Sigmoid colon (tissue), 7 donors: ENCODE data around the gene PACS1. TPM values are rescaled to one million over a fixed set of nuclear protein-coding genes. Genes with fewer than 3 reads are reported as not detected.
A peak's percentile ranks its signal among the peaks of the same experiment; 100 is the strongest.

Experiments used
- DNase-seq: peaks from one replicate; pipeline ENCODE4 v3.0.0-alpha.2; 2019
- H3K27ac ChIP-seq, 4 donors: fragments of 200-600 bp; sonication (generic); one replicate each; pipeline ENCODE4 v1.5.1; 2016 to 2019; ENCODE audit warnings: mild to moderate bottlenecking in 1 of 4
- H3K27me3 ChIP-seq, 3 donors: fragments of 200-600 bp; sonication (generic); one replicate each; pipeline ENCODE4 v1.5.1; 2019; ENCODE audit warnings: mild to moderate bottlenecking in 1 of 3
- H3K36me3 ChIP-seq, 4 donors: fragments of 200-600 bp; sonication (generic); one replicate each; pipeline ENCODE4 v1.5.1; 2016 to 2019
- H3K4me1 ChIP-seq, 4 donors: fragments of 200-600 bp; sonication (generic); one replicate each; pipeline ENCODE4 v1.5.1; 2017 to 2019
- H3K4me3 ChIP-seq, 4 donors: fragments of 200-600 bp; sonication (generic); one replicate each; pipeline ENCODE4 v1.5.1; 2017 to 2019; ENCODE audit warnings: mild to moderate bottlenecking in 2 of 4, moderate library complexity in 1 of 4
- H3K9me3 ChIP-seq, 4 donors: fragments of 200-600 bp in 3 of 4; sonication (generic) in 3 of 4; one replicate each; pipeline versions ENCODE4 v1.5.1 to v1.6.1; 2013 to 2019
- EP300 ChIP-seq, 4 donors: sonication (generic); formaldehyde crosslinking; IDR thresholded peaks; one replicate each; pipeline ENCODE4 v1.6.1; 2017; ENCODE audit warnings: antibody characterized with exemption in 4 of 4
- POLR2A ChIP-seq, 2 donors: fragments of 450-650 bp; IDR thresholded peaks; one replicate each; pipeline ENCODE4 v1.6.1; 2016; ENCODE audit warnings: antibody characterized with exemption in 2 of 2, mild to moderate bottlenecking in 2 of 2, moderate library complexity in 2 of 2
- POLR2AphosphoS5 ChIP-seq, 4 donors: sonication (generic); formaldehyde crosslinking; IDR thresholded peaks; one replicate each; pipeline ENCODE4 v1.6.1; 2017; ENCODE audit warnings: antibody characterized with exemption in 4 of 4
- WGBS, 2 donors: extraction: QIAGEN DNeasy Blood & Tissue Kit; methylation state at CpG; one replicate each; pipeline ENCODE4 v1.1.7; 2013; 5-methylcytosine and 5-hydroxymethylcytosine counted together
- intact Hi-C: fragments of 100-400 bp; cut with DNase I; formaldehyde crosslinking; loops from one replicate; pipeline ENCODE4 v1.15.1; 2023
- polyA plus RNA-seq, 3 donors: library from polyadenylated mRNA; stranded (reverse); fragments of 200-250 nt; gene quantifications; one replicate each; pipeline ENCODE4 v1.2.3, GENCODE V29; 2013
- total RNA-seq, 4 donors: library from RNA; depleted of rRNA; stranded (reverse); fragments of >200 nt; gene quantifications; one replicate each; pipeline ENCODE4 v1.1.0, GENCODE V29; 2016
- TF ChIP-seq, protein P1 (sequence below), 4 experiments: fragments of 450-650 bp in 3 of 4; fragments of 200-600 bp in 1 of 4; IDR thresholded peaks; one replicate each; pipeline ENCODE4 v1.5.1; 2016 to 2019; ENCODE audit warnings: antibody characterized with exemption in 4 of 4, mild to moderate bottlenecking in 3 of 4, moderate library complexity in 2 of 4
- donor health status: healthy with polysubstance abuse.
- donor health status: Bipolar disorder and iron deficiency.
- donor health status: healthy.

Gene PACS1
- total and polyA plus RNA-seq, 7 donors = 2.1 to 75.9 (median 22.8) TPM

DNA sequence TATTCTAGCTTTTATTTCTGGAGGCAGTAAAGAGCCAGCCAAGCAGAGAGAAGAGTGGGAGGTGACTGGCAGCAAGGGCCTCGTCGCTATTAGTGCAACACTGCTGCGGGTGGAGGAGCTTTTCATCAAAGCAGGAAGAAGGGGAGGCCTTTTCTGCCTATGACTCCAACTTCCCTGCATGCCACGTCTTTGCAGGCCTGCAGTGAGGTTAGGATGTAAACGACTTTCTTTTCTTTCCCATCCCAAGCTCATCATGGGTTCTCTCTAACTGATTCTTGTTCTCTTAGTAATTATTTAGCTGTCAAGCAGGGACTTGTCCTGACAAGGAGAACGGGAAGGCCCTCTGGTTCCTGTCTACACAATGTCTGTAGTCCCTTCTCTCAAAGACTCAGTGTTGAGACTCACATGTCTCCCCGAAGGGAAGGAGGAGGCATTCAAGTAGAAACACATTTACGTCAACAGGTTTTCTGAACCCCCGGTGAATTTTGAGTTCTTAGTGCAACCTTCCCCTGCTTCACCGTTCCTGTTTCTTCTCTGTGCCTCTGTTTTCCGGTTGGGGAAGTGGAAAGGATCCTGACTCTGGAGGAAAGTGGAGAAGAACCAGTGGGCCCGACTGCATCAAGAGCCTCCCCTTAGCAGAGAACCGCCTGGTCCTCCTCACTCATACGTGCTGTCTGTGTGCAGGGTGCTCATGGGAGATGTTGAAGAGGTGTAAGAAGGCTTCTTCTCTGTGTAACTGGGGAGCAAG, 56.9 kb downstream of the PACS1 start:
- H3K4me1 ChIP-seq = peaks cover 0 to 27% (median 11%) of the 10 kb centered on the region in 4 donors
- intact Hi-C loops = no loop called here
- H3K4me3 ChIP-seq = no peak overlapping the region
- no peaks in the 10 kb centered on the region for H3K9me3 ChIP-seq
- TF ChIP-seq, protein P1, sequence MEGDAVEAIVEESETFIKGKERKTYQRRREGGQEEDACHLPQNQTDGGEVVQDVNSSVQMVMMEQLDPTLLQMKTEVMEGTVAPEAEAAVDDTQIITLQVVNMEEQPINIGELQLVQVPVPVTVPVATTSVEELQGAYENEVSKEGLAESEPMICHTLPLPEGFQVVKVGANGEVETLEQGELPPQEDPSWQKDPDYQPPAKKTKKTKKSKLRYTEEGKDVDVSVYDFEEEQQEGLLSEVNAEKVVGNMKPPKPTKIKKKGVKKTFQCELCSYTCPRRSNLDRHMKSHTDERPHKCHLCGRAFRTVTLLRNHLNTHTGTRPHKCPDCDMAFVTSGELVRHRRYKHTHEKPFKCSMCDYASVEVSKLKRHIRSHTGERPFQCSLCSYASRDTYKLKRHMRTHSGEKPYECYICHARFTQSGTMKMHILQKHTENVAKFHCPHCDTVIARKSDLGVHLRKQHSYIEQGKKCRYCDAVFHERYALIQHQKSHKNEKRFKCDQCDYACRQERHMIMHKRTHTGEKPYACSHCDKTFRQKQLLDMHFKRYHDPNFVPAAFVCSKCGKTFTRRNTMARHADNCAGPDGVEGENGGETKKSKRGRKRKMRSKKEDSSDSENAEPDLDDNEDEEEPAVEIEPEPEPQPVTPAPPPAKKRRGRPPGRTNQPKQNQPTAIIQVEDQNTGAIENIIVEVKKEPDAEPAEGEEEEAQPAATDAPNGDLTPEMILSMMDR (IDR thresholded peaks at IDR 0.05) = no peak
- TF ChIP-seq POLR2AphosphoS5 (IDR thresholded peaks at IDR 0.05) = peak in 1 of 4 donors; percentile 27
- 42 to 76% methylated on average over 14 of the region's 14 CpGs for WGBS, 2 donors
- no peaks in the 10 kb centered on the region for H3K36me3 ChIP-seq
- no peaks in the 10 kb centered on the region for H3K27me3 ChIP-seq
- DNase-seq = peak; percentile 72
- peak overlapping the region in 3 of 4 donors; percentile 50 to 63 (median 54) for H3K27ac ChIP-seq

DNA sequence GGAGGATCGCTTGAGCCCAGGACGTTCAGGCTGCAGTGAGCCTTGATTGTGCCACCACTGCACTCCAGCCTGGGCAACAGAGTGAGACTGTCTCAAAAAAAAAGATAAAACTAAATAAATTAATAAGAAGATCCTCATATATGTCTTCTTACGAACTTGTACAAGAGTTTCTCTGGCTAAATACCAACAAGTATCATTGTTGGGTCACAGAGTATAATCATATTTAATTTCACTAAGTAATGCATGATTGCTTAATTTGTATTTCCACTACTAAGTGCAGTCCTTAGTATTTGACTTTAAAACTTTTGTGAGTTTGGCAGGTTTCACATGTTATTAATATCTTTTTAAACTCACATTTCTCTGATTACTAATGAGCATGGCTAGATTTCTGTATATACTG, 60.9 kb downstream of the PACS1 start:
- no peaks in the 10 kb centered on the region for H3K36me3 ChIP-seq
- intact Hi-C loops = no loop called here
- H3K9me3 ChIP-seq = no peaks in the 10 kb centered on the region
- no peaks in the 10 kb centered on the region for H3K27me3 ChIP-seq
- H3K4me1 ChIP-seq = peaks cover 0 to 17% (median 11%) of the 10 kb centered on the region in 4 donors
- TF ChIP-seq POLR2A (IDR thresholded peaks at IDR 0.05) = no peak
- TF ChIP-seq, protein P1 (IDR thresholded peaks at IDR 0.05) = no peak
- no peak for TF ChIP-seq POLR2AphosphoS5 (IDR thresholded peaks at IDR 0.05)
- WGBS, 2 donors = 76 to 78% methylated on average over 3 of the region's 3 CpGs
- H3K4me3 ChIP-seq = no peak overlapping the region
- H3K27ac ChIP-seq = no peak overlapping the region
- DNase-seq = no peak

DNA sequence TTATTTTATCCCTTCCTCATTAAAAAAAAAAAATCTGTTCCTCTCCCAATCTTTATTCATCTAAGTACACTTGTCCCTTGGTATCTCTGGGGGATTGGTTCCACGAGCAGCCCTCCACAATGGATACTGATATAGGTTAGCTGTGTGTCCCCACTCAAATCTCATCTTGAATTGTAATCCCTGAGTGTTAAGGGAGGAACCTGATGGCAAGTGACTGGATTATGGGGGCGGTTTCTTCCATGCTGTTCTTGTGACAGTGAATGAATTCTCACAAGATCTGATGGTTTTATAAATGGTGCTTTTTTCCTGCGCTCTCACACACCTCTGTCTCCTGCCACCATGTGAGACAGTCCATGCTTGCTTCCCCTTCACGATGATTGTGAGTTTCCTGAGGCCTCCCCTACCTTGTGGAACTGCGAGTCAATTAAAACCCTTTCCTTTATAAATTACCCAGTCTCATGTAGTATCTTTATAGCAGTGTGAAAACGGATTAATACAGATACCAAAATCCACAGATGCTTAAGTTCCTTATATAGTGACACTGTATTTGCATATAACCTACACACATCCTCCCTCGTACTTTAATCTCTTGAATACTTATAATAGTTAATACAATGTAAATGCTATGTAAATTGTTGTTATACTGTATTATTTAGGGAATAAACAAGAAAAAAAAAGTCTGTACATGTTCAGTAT, 62.0 kb downstream of the PACS1 start:
- H3K9me3 ChIP-seq = no peaks in the 10 kb centered on the region
- intact Hi-C loops = no loop called here
- WGBS, 2 donors = 66 to 90% methylated on average over 7 of the region's 7 CpGs
- no peak overlapping the region for H3K4me3 ChIP-seq
- H3K4me1 ChIP-seq = peaks cover 0 to 7% (median 2%) of the 10 kb centered on the region in 4 donors
- TF ChIP-seq POLR2AphosphoS5 (IDR thresholded peaks at IDR 0.05) = no peak
- TF ChIP-seq EP300 (IDR thresholded peaks at IDR 0.05) = no peak
- TF ChIP-seq, protein P1 (IDR thresholded peaks at IDR 0.05) = no peak
- no peak for TF ChIP-seq POLR2A (IDR thresholded peaks at IDR 0.05)
- no peaks in the 10 kb centered on the region for H3K36me3 ChIP-seq
- DNase-seq = no peak
- no peaks in the 10 kb centered on the region for H3K27me3 ChIP-seq
- H3K27ac ChIP-seq = no peak overlapping the region

DNA sequence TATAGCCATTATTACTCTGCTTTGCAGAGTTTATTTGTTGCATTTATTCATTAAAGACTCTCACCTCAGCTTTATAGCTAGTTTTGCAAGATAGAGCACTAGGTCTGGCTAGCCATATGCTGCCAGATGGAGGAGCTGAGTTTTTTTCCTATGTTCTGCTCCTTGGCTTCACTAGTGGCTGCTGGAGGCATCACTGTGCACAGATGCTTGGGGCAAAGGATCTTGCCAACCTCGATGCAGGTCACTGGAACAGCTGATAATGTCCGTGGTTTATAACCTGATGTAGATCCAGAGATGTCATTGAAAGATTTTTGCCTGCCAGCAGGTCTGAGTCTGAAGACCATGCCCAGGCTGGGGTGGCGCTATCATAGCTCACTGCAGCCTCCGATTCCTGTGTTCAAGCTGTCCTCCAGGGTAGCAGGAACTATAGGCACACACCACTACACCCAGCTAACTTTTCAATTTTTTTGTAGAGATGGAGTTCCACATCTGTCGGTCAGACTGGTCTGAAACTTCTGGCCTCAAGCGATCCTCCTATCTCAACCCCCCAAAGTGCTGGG, 63.2 kb downstream of the PACS1 start:
- Histone ChIP-seq H3K27me3 (no peaks in the 10 kb centered on the region), H3K36me3 (no peaks in the 10 kb centered on the region), H3K27ac (no peak overlapping the region), H3K9me3 (no peaks in the 10 kb centered on the region), H3K4me3 (no peak overlapping the region), H3K4me1 (peaks cover 0 to 13% (median 4%) of the 10 kb centered on the region in 4 donors)
- TF ChIP-seq EP300 (IDR thresholded peaks at IDR 0.05) = no peak
- TF ChIP-seq POLR2A (IDR thresholded peaks at IDR 0.05) = no peak
- TF ChIP-seq, protein P1 (IDR thresholded peaks at IDR 0.05) = no peak
- no peak for TF ChIP-seq POLR2AphosphoS5 (IDR thresholded peaks at IDR 0.05)
- intact Hi-C loops = no loop called here
- DNase-seq = no peak
- 78 to 85% methylated on average over 6 of the region's 6 CpGs for WGBS, 2 donors
